C4-2B (cell line): ENCODE data around the gene IRAK3.

ENCODE experiments used
- H3K27ac ChIP-seq: fragments of 450-650 bp; 2 replicates; pipeline ENCODE4 v1.5.1; 2017
- CTCF ChIP-seq: fragments of 450-650 bp; conservative IDR thresholded peaks from 2 replicates; pipeline ENCODE4 v1.5.1; 2017; ENCODE audit warnings: mild to moderate bottlenecking
- ZFX ChIP-seq: fragments of 450-650 bp; IDR thresholded peaks from 2 replicates; pipeline ENCODE4 v1.6.1; 2017

The IRAK3 gene

DNA sequence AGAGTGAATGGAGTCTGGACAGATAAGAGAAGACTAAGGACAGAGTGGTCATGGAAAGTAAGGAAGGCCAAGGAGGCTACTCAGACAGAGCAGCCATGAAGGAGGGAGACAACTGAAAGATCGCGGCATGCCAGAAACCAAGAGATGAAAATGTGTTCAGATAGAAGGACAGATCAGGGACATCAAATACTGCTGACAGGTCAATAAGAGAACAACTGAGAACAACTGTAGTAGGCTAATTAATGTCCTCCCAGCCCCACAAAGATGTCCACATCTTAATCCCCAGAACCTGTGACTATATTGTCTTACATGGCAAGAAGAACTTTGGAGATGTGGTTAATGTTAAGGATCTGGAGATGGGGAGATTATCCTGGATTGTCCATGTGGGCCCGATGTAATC is 98.3 kb downstream of the IRAK3 start:
- no peak overlapping the region for H3K27ac ChIP-seq
- TF ChIP-seq ZFX (no peak), CTCF (no peak)

DNA sequence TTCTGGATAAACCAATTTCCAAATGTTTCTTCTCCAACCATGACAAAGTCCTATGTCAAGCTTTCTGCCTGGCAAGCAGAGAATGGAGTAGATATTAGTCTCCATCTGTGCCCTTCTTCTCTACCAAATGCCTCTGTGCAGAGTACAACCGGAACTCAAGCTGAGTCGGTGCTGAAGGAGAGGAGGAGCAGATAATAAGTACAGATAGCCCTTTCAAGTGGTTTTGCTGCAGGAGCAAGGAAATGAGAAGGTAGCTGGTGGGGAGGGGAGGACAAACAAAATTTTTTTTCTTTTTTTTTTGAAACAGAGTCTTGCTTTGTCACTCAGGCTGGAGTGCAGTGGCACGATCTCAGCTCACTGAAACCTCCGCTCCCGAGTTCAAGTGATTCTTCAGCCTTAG is 99.1 kb downstream of the IRAK3 start:
- TF ChIP-seq CTCF (no peak), ZFX (no peak)
- H3K27ac ChIP-seq = no peak overlapping the region

DNA sequence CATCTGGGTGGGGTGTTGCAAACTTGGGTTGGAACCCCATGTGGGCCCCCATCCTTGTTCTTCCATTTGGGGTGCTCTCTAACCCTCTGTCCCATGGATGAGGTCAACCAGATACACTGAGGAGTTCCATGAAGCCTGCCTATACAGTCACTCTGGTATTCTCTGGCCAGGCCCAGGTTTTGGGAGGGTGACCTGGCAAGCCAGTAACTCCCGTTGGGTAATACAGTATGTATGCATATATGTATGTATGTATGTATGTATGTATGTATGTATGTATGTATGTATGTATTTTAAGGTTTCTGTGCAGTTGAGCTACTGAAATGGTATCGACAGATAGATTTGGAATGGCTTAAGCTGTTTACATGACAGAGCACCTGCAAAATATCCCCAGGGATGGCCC is 100.5 kb downstream of the IRAK3 start:
- H3K27ac ChIP-seq = no peak overlapping the region
- no peak for TF ChIP-seq ZFX
- TF ChIP-seq CTCF = no peak

- H3K27ac ChIP-seq = no peak overlapping the region
- TF ChIP-seq ZFX (no peak), CTCF (no peak)
Measured at GRCh38 chr12:66290716-66291200, 101.7 kb downstream of the IRAK3 start.

- no peak overlapping the region for H3K27ac ChIP-seq
- TF ChIP-seq CTCF (no peak), ZFX (no peak)
Measured at GRCh38 chr12:66296176-66296683, 107.2 kb downstream of the IRAK3 start.

GRCh38 chr12:66297080-66297479 is 108.1 kb downstream of the IRAK3 start:
- TF ChIP-seq ZFX (no peak), CTCF (no peak)
- no peak overlapping the region for H3K27ac ChIP-seq

- no peak overlapping the region for H3K27ac ChIP-seq
- TF ChIP-seq ZFX = no peak
- no peak for TF ChIP-seq CTCF
Measured at GRCh38 chr12:66297923-66298322, 108.9 kb downstream of the IRAK3 start.
